Adrenal gland (tissue), 5 donors: ENCODE results near the gene RYR2.

Experiments used
- POLR2A ChIP-seq, 2 donors: fragments of 450-650 bp; IDR thresholded peaks; one replicate each; pipeline ENCODE4 v1.6.1; 2017; ENCODE audit warnings: antibody characterized with exemption in 2 of 2, mild to moderate bottlenecking in 2 of 2, moderate library complexity in 1 of 2
- TF ChIP-seq, protein P1 (sequence below), 6 experiments: fragments of 450-650 bp in 4 of 6; fragments of 200-600 bp in 2 of 6; sonication (generic) in 1 of 6; IDR thresholded peaks; 1 replicate in 5 of 6; 2 replicates in 1 of 6; pipeline versions ENCODE4 v1.5.1 to v1.8.0; 2016 to 2021; ENCODE audit warnings: antibody characterized with exemption in 6 of 6, mild to moderate bottlenecking in 2 of 6, moderate library complexity in 1 of 6
- donor health status: DM: no; HTN: no; CAD: no.

DNA sequence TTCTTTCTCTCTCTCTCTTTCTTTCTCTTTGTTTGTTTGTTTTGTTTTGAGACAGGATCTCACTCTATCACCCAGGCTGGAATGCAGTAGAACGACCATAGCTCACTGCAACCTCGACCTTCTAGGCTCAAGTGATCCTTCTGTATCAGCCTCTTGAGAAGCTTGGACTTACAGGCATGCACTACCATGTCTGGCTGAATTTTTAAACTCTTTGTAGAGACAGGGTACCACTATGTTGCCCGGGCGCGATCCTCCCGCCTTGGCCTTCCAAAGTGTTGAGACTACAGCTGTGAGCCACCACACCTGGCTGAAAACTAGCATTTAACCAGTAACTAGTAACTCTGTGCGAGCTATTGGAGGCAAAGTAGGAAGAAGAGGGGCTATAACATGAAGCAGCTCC, 523.3 kb downstream of the RYR2 start:
- TF ChIP-seq, protein P1, sequence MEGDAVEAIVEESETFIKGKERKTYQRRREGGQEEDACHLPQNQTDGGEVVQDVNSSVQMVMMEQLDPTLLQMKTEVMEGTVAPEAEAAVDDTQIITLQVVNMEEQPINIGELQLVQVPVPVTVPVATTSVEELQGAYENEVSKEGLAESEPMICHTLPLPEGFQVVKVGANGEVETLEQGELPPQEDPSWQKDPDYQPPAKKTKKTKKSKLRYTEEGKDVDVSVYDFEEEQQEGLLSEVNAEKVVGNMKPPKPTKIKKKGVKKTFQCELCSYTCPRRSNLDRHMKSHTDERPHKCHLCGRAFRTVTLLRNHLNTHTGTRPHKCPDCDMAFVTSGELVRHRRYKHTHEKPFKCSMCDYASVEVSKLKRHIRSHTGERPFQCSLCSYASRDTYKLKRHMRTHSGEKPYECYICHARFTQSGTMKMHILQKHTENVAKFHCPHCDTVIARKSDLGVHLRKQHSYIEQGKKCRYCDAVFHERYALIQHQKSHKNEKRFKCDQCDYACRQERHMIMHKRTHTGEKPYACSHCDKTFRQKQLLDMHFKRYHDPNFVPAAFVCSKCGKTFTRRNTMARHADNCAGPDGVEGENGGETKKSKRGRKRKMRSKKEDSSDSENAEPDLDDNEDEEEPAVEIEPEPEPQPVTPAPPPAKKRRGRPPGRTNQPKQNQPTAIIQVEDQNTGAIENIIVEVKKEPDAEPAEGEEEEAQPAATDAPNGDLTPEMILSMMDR (IDR thresholded peaks at IDR 0.05), result no peak
- TF ChIP-seq POLR2A (IDR thresholded peaks at IDR 0.05), result no peak
